HG03469 (cell line): ENCODE data around the gene PEG3.
"Not testable (repeated sequence)": the region's sequence is repeated elsewhere in the genome, so short reads cannot be mapped to it uniquely, and the experiment has no call there.

Experiments
- ATAC-seq: cut with Tn5 transposase; IDR thresholded peaks from one replicate; pipeline ENCODE4 v1.9.1; 2021; ENCODE audit warnings: mild to moderate bottlenecking, moderate library complexity, moderate number of reproducible peaks; ENCODE audit not compliant: unreplicated experiment

The PEG3 gene

DNA sequence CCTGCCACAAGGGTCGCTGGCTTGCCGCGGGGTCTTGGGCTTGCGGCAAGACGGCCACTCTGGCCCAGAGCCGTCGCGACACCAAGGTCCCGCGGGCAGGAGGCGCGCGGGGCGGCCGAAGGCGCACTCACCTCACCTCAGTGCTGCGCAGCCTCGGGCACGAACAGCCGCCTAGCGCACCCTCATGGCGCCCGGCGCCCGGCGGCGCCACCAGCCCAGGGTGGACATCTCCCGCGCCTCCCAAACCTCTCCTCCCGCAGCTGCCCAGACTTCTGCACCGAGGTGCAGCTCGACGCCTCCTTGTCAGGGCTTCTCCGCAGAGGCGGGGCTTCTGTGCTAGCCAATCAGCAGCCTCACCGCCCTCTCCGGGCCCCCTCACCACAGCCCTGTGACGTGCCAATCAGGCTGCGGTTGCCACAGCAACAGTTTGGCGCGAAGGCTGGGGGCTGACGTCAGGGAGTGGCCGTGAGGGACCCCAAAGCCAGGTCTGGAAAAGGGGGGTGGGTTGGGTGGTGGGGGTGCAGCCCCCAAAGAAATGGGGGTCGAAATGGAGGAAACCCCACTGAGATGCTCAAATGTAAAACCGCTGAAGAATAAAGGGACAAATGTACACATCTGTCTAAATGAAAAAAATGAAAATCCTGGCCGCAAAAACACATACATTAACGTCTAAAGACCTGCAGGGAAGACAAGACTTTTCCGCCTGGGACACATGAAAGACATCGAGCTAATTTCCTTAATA is at the start of gene PEG3, which contains the start of gene ZIM2:
Gene PEG3, minus strand, starts transcription at position 276 of the 742 bp plus-strand sequence. CDS start 16,071 bp downstream, outside the sequence.
Gene ZIM2, minus strand, starts transcription at position 276 of the 742 bp plus-strand sequence. CDS start 16,449 bp downstream, outside the sequence.
- ATAC-seq = no peak

DNA sequence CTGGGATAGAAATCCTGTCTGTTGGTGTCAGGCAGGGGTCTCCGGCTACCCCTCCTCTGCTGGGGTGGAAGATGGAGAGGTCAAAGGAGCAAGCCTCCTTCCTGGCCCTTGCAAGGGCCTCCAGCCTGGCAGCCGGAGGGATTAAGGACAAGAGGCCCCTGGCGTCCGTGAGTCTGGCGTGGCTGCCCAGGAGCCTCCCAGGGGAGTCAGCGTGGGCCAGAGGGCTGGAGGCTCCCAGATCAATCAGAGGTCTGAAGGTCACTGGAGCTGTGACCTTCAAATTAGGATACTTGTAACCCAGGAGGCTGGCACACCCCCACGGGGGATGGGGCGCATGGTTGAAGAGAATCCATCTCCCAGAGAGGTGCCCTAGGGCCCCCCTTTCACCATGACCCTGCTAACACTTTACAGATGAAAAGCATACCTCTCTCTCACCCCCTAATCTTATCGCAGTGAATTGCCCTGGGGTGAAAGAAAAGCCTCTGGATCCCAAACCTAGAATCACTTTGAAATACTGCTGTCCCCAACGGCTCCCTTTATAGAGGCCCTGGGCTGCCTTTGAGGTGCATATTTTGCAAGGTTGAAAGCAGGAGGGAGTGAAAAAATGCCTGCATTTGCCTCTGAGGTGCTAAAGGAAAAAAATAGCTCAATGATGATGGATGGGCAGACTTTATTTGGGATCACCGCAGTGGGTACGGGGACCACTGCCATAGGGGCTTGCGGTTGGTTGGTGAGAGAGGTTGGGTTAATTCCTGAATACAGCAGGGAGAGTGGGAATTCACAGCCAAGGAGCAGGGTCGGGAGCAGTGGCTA is 44.9 kb upstream of the PEG3 start:
- no peak for ATAC-seq

DNA sequence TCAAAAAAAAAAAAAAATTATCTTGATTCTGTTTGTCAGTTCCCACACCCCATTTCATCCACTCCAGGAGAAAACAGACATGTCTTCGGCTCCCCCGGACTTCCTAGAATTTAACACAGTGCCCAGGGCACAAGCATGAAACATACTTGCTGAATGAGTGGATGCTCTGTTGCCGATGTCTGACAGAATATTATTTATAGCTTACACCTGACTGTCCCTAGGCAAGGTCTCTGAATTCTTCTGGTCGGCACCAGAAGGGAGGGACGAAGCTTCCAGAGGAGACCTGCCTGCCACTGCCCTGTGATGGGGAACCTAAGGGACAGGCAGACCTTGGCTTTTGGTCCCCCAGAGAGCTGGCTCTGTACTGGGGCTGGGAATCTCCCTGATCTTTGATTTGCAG is 43.9 kb upstream of the PEG3 start:
- ATAC-seq = no peak

DNA sequence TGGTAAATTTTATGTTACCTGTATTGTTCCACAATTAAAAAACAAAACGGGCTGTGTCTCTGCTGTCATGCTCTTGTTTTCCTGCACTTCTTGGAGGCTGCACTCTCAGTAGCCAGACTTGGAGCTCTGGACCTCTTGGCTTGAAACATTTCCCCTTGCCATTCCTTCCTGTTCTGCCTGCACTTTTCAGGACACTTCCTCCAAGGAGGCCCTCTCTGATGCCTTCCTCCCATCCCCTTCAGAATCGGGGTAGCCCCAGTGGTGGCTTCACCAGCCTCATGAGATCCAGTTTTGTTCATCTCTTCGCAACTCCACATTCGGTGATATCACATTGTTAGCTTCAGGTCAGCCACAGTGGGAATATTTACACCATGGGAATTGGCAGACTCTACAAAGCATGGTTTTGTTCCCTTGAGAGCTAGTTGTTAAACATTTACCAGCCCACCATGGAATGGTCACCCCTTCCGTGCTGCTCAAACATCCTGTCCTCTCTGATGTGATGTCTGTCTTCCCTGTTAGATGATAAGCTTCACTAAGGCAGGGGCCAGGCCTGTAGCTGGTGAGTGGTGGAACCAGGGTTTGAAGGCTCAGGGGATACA is 40.2 kb upstream of the PEG3 start:
- ATAC-seq = no peak

DNA sequence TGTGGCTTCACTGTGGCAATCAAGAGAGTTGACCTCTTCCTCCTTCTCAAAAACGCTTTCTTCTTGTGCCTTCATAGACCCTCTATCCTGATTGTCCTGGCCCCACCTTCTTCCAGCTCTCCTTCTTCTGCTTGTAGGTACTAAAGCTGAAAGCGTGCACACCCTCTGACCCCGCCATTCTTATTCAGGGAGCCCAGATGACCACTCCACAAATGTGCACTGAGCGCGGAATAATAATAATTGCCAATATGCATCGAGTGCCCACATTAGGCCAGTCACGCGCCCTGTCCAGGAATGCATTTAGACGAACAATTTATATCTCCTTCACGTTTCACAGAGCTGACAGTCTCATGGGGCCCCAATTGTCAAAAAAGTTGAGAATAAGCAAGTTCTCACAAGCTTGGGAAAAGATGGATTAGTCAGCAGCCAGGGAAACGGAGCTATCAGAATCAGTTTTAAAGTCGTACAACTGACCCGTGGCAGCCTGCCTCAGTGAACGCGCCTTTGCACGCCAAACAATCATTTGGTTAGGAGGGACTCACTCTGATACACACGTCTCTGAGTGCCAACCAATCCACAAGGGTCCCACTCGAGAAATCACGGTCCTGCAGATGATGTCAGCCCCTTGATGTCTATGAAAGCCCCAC is 36.7 kb upstream of the PEG3 start:
- ATAC-seq = no peak

DNA sequence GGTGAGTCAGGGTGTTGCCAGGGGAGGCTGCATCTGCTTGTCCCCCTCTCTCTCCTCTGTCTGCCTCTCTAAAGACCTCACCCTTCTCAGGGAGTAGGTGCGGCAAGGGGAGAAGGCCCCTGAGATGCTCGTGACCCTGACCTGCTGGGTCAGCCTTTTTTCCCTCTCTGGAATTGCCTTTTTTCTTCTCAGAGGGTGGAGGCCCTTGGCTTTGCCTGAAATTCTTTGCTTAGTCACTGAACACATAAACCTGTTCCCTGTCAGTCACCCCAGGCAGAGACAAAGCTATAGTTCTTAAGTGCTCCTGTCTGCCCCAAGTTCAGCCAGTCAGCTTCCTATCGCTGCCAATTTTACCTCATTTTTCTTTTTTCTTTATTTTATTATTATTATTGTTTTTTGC is 35.2 kb upstream of the PEG3 start:
- no peak for ATAC-seq

DNA sequence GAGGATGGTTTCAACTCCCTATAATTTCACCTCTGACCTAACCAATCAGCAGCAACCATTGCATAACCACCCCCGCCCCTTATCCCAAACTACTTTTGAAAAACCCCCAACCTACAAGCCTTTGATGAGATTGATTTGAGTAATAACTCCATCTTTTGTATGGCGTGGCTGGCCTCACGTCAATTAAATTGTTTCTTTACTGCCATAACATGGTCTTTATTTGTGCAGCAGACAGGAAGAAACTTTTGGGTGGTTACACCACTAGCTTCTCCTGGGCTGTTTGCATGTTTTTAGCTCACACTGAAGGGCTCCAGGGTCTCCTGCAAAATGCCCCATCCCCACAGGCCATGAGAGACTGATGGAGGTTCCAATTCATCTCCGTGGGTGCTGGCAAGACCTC is 34.0 kb upstream of the PEG3 start:
- no peak for ATAC-seq

DNA sequence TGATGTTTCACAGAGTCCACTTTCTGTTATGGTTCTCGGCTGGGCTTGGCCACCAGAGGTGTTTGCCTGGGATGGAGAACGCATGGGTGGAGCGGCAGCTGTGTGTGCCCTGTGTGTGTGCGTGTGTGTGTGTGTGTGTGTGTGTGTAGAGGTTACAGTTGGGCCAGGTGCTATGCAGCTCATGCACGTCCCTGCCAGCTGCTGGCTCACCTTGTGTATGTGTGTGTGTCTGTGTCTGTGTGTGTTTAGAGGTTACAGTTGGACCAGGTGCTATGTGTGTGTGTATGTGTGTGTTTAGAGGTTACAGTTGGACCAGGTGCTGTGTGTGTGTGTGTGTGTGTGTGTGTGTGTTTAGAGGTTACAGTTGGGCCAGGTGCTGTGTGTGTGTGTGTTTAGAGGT is 33.0 kb upstream of the PEG3 start:
- ATAC-seq = no peak

DNA sequence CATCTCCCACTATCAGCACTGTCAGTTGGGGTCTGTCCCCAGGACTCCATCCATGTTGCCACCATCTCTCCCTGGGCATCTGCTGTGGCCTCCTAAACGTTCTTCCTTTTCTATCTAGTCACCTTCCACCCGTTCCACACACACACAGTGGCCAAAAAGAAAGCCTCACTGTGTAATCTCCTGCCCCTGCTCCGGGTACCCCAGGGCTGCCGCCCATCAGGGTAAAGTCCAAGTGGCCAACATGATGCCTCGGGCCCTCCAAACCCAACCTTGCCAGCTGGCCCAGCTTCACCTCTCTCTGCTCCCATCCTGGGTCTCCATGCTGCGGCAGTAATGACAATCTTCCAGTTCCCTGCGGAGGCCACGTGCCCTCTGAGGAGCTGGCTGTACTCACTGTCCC is 29.4 kb upstream of the PEG3 start:
- no peak for ATAC-seq

DNA sequence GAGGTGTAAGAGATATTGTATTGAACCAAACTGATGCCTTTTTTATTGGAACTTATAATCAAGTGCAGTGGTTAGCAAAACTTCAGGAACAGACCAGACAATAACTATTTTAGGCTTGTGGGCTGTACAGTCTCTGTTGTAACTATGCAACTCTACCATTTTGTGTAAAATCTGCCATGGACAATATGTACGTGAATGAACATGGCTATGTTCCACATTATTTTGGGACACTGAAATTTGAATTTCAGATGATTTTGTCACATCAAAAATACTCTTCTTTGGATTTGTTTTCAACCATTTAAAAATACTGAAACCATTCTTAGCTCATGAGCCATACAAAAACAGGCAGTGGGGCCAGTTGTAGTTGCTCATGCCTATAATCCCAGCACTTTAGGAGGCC is 27.9 kb upstream of the PEG3 start:
- no peak for ATAC-seq

DNA sequence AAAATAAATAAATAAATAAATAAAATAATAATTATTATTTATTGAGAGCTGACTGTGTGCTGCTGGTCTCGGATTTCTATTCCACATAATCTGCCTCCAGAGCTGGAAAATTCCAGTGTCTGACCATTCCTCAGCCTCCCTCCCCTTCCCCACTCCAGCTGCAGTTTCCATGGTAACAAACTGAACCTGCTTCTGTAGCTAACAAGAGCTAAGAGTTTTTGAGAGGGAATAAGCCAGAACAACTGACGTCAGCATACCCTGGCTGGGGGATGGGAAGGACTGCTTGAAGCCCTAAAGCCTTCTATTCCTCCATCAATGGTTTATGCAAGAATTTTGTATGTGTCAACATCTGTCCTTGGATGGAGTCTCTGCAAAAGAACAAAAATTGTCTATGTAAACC is 26.0 kb upstream of the PEG3 start:
- ATAC-seq = no peak

DNA sequence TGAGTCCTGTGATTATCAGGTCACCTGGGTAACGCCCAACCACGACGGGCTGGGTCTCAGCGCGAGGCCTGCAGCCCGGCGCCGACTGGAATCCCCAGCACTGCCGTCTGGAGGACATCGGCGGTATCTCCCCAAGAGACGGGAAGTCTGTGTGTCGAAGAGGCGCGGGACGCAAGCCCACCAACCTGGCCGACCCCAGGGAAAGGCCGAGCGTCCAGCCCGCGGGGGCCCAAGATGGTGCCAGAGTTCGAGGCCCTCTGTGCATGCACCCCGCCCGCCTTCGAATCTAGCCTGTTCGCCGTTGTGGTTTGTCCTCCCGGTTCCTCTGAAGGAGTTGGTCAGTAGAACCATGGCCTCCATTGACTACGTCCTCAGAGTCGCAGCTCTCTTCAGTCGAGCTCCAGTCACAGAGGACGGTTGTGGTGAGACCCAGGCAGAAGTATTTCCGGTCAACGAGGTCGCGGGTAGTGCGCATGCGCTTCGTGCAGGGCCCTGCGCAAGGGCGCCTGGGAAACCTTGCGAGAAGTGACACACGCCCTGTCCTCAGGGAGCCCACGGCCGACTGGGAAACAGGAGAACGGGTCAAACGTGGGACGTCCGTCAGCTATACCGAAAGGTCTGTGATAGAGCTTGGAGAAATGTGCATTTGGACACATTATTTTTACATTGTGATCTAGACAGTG is 24.1 kb upstream of the PEG3 start:
- ATAC-seq = no peak

DNA sequence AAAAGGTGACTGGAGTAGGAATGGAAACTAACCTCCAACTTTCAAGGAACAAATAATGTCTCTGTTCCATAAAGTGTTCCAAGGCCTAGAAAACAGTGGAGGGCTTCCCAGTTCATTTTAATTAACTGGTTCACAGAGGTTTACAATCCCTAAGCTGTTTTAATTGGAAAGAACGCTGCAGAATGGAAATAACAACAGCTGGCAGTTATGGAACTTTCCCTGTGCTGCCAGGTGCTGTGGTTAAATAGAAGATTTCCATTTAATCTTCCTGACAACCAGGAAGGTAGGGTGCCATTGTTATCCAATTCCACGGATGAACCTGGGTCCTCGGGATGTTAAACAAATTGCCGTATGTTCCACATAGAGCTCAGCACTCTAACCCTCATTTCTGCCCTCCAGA is 22.2 kb upstream of the PEG3 start:
- ATAC-seq = no peak

DNA sequence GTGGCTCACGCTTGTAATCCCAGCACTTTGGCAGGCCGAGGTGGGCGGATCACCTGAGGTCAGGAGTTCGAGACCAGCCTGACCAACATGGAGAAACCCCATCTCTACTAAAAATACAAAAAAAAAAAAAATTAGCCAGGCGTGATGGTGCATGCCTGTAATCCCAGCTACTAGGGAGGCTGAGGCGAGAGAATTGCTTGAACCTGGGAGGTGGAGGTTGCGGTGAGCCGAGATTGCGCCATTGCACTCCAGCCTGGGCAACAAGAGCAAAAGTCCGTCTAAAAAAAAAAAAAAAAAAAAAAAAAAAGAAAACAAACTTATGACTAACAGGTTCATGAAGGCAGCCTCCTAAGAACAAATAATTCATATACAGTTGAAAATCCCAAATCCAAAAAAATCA is 19.9 kb upstream of the PEG3 start:
- ATAC-seq = not testable (repeated sequence)

DNA sequence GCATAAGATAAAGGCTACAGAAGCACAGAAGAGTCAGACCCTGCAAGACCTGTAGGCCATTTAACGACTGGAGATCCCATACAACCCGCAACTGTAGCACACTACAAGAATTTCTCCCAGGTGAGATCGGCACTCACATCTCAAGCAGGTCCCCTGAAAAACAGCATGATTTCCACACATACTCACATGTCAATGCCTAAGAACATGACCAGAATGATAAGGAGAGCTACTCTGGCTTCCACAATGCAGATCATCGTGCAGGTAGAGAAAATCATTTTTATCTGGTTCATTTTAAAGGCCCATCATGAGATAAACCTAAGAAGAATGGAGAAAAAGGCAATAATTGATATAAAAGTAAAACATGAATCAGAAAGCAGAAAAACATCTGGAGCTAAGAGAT is 17.5 kb upstream of the PEG3 start:
- ATAC-seq = no peak

DNA sequence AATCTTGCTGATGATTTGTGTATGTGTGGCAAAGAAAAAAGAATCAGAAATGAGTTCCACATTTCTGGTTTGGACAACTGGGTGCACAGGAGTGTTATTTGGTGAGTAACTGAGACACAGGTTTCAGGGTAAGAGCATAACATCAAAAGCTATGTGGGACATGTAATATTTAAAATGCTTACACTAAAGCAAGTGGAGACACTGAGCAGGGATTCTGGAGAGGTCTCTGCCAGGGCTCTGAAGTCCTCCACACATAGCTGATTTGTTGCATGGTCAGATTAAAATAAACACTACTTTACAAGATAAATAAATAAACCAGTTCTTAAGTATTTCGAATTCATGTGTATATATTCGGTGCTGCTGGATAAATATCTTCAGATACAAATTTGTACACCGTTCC is 16.3 kb upstream of the PEG3 start:
- no peak for ATAC-seq

DNA sequence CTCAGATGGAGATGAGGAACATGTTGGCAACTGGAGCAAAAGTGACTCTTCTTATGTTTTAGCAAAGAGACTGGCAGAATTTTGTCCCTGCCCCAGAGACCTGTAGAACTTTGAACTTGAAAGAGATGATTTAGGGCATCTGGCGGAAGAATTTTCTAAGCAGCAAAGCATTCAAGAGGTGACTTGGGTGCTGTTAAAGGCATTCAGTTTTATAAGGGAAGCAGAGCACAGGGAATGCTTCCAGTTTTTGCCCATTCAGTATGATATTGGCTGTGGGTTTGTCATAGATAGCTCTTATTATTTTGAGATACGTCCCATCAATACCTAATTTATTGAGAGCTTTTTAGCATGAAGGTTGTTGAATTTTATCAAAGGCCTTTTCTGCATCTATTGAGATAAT is 11.8 kb upstream of the PEG3 start:
- ATAC-seq = not testable (repeated sequence)

DNA sequence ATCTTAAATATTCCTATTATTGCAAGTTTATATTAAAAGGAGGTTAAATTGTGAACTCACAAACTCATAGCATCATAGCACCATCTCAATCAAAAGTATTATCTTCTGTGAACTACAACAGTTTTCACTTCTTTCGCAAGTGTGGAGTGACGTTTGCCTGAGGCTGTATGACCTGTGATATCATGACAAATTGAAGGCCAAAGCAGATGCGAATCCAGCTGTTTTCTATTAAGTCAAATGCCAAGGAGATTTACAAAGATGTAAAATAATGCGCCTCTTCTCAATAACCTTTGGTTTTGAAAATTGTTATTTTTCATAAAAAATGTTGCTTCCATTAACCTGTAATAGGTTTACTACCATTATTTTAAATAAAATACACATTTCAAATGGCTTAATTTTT is 7.6 kb upstream of the PEG3 start:
- ATAC-seq = no peak

DNA sequence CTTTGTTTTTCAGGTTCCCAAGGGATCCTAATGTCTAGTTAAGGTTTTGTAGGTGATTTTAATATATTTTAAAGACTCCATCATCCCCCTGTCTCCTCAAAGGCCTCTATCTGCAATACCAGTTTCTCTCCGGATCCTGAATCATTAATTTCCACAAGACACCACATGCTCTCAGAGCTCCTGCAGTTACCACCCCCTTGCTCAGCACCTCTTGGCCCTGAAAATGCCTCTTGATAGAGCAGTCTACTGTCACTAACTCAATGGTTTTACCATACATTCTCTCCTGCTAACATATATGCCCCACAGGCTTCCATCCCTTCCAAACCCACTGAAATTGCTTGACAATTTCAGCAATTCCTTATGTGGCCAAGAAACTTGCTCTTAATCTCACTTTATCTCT is 1.9 kb upstream of the PEG3 start:
- ATAC-seq = no peak

DNA sequence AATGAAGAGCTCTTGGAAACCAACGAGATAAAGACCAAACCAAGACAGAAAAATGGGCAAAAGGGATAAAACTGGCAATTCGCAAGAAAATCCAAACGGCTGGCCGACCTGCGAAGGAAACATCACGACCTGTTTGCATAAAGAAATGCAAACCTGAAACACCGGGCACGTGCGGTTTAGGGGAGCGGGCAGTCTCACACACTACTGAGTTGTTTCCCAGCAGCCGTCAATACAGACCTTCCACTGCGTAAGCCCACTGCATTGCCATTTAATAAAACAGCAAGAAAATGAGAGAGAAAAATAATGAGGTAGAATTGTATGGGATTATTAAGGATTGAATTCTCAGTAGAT is 642 bp upstream of the PEG3 start:
- ATAC-seq = no peak
